Smooth muscle cell (in vitro differentiated cells): ENCODE results near the gene DIS3L2. TPM values are rescaled to one million over a fixed set of nuclear protein-coding genes. Genes with fewer than 3 reads are reported as not detected.

Experiments
- DNase-seq: peaks from one replicate; lab custom pipeline; 2025; ENCODE audit not compliant: unreplicated experiment; lab: John Stamatoyannopoulos, UW
- H2AFZ ChIP-seq: fragments of 200-600 bp; sonication (generic); 2 replicates; pipeline ENCODE4 v1.6.0; 2016; ENCODE audit warnings: antibody characterized with exemption, low read depth, mild to moderate bottlenecking
- H3F3A ChIP-seq: fragments of 200-600 bp; sonication (generic); 2 replicates; pipeline ENCODE4 v1.6.0; 2017; ENCODE audit warnings: antibody characterized with exemption, low read depth
- H3K27ac ChIP-seq: fragments of 200-600 bp; sonication (generic); 2 replicates; pipeline ENCODE4 v1.5.1; 2016; ENCODE audit warnings: low read depth, mild to moderate bottlenecking
- H3K27me3 ChIP-seq: fragments of 200-600 bp; sonication (generic); 2 replicates; pipeline ENCODE4 v1.6.1; 2016; ENCODE audit warnings: low read depth, mild to moderate bottlenecking
- H3K36me3 ChIP-seq: fragments of 200-600 bp; sonication (generic); 2 replicates; pipeline ENCODE4 v1.5.1; 2016; ENCODE audit warnings: low read depth
- H3K4me1 ChIP-seq: fragments of 200-600 bp; sonication (generic); 2 replicates; pipeline ENCODE4 v1.5.1; 2016; ENCODE audit warnings: low read depth
- H3K4me2 ChIP-seq: fragments of 200-600 bp; sonication (generic); 2 replicates; pipeline ENCODE4 v1.6.0; 2016; ENCODE audit warnings: mild to moderate bottlenecking
- H3K4me3 ChIP-seq: fragments of 200-600 bp; sonication (generic); 2 replicates; pipeline ENCODE4 v1.5.1; 2016; ENCODE audit warnings: mild to moderate bottlenecking
- H3K79me2 ChIP-seq: fragments of 200-600 bp; sonication (generic); 2 replicates; pipeline ENCODE4 v1.6.0; 2016; ENCODE audit warnings: low read depth, mild to moderate bottlenecking
- H3K9ac ChIP-seq: fragments of 200-600 bp; sonication (generic); 2 replicates; pipeline ENCODE4 v1.6.0; 2016; ENCODE audit warnings: low read depth
- H3K9me3 ChIP-seq: fragments of 200-600 bp; sonication (generic); replicated peaks from 2 replicates; pipeline ENCODE4 v1.5.1; 2016; ENCODE audit warnings: low read depth
- H4K20me1 ChIP-seq: fragments of 200-600 bp; sonication (generic); 2 replicates; pipeline ENCODE4 v1.6.0; 2016; ENCODE audit warnings: low read depth
- WGBS: methylation state at CpG from one replicate; pipeline ENCODE4 v1.1.7; 2016; ENCODE audit warnings: low lambda C conversion rate; 5-methylcytosine and 5-hydroxymethylcytosine counted together
- polyA plus RNA-seq: library from polyadenylated mRNA; unstranded; fragments of >200 nt; fragmentation: Nextera tagmentation; extraction: Ambion mirVana; gene quantifications from 2 replicates; pipeline ENCODE4 v1.2.1, GENCODE V29; 2016
- total RNA-seq: library from RNA; depleted of rRNA; stranded (reverse); fragments of >200 nt; gene quantifications from 2 replicates; pipeline ENCODE4 v1.2.3, GENCODE V29; 2014
- TF ChIP-seq, protein P1 (sequence below): fragments of 200-600 bp; sonication (generic); IDR thresholded peaks from 2 replicates; pipeline ENCODE4 v1.5.1; 2017; ENCODE audit warnings: borderline replicate concordance, mild to moderate bottlenecking, antibody characterized with exemption; ENCODE audit not compliant: insufficient read depth, poor library complexity, severe bottlenecking

Gene DIS3L2
- total and polyA plus RNA-seq, 2 experiments from 2014 or later: 11.4 to 25.2 TPM

- Histone ChIP-seq H2AFZ (no peak overlapping the region), H4K20me1 (no peaks in the 10 kb centered on the region), H3K36me3 (peaks cover 2% of the 10 kb centered on the region), H3K4me1 (no peaks in the 10 kb centered on the region), H3F3A (no peaks in the 10 kb centered on the region), H3K9me3 (no peaks in the 10 kb centered on the region), H3K79me2 (no peaks in the 10 kb centered on the region), H3K27ac (no peak overlapping the region), H3K4me2 (no peak overlapping the region), H3K9ac (no peak overlapping the region), H3K27me3 (no peaks in the 10 kb centered on the region), H3K4me3 (no peak overlapping the region)
- TF ChIP-seq, protein P1, sequence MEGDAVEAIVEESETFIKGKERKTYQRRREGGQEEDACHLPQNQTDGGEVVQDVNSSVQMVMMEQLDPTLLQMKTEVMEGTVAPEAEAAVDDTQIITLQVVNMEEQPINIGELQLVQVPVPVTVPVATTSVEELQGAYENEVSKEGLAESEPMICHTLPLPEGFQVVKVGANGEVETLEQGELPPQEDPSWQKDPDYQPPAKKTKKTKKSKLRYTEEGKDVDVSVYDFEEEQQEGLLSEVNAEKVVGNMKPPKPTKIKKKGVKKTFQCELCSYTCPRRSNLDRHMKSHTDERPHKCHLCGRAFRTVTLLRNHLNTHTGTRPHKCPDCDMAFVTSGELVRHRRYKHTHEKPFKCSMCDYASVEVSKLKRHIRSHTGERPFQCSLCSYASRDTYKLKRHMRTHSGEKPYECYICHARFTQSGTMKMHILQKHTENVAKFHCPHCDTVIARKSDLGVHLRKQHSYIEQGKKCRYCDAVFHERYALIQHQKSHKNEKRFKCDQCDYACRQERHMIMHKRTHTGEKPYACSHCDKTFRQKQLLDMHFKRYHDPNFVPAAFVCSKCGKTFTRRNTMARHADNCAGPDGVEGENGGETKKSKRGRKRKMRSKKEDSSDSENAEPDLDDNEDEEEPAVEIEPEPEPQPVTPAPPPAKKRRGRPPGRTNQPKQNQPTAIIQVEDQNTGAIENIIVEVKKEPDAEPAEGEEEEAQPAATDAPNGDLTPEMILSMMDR: no peak
- no peak for DNase-seq
- WGBS: 92% methylated on average over 4 of the region's 4 CpGs
Observed at GRCh38 chr2:232134939-232135338, 173.4 kb downstream of the DIS3L2 start.

- Histone ChIP-seq H4K20me1 (no peaks in the 10 kb centered on the region), H3K4me1 (no peaks in the 10 kb centered on the region), H3K36me3 (peaks cover 2% of the 10 kb centered on the region), H3K27ac (no peak overlapping the region), H3F3A (no peaks in the 10 kb centered on the region), H3K4me3 (no peak overlapping the region), H3K9me3 (no peaks in the 10 kb centered on the region), H2AFZ (no peak overlapping the region), H3K27me3 (no peaks in the 10 kb centered on the region), H3K9ac (no peak overlapping the region), H3K4me2 (no peak overlapping the region), H3K79me2 (no peaks in the 10 kb centered on the region)
- 85% methylated on average over 3 of the region's 3 CpGs for whole genome bisulfite sequencing
- TF ChIP-seq, protein P1: no peak
- DNase-seq: no peak
Observed at GRCh38 chr2:232137356-232138147, 176.0 kb downstream of the DIS3L2 start.

- Histone ChIP-seq H3F3A (no peaks in the 10 kb centered on the region), H2AFZ (no peak overlapping the region), H3K4me2 (no peak overlapping the region), H3K36me3 (peaks cover 2% of the 10 kb centered on the region), H3K4me1 (no peaks in the 10 kb centered on the region), H3K79me2 (no peaks in the 10 kb centered on the region), H3K9me3 (no peaks in the 10 kb centered on the region), H3K27me3 (no peaks in the 10 kb centered on the region), H4K20me1 (no peaks in the 10 kb centered on the region), H3K9ac (no peak overlapping the region), H3K27ac (no peak overlapping the region), H3K4me3 (no peak overlapping the region)
- TF ChIP-seq, protein P1: no peak
- 97% methylated on average over 5 of the region's 5 CpGs for WGBS
- DNase-seq: no peak
Observed at GRCh38 chr2:232138441-232138840, 176.9 kb downstream of the DIS3L2 start.

DNA sequence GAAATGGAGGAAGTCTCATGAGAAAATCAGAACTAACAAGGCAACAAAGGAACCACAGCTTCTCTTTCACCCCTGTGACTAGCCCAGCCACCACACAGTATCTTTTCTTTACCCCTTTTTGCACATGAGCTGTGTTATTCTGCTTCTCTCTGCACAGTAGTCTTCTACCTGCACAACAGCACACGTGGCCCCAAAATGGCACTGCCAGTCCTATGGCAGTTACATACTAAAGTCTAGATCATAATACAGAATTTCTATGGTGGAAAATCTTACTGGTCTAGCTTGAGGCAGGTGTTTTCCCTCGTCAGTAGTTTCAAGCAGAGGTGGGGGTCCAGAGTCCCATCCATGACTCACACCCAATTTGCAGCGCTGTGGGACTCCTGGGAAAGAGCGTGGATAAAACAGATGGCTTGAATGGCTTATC lies 177.7 kb downstream of the DIS3L2 start:
- H3K36me3 ChIP-seq: peaks cover 2% of the 10 kb centered on the region
- H3K9me3 ChIP-seq: no peaks in the 10 kb centered on the region
- no peak overlapping the region for H3K4me2 ChIP-seq
- no peak overlapping the region for H3K4me3 ChIP-seq
- H3K27me3 ChIP-seq: no peaks in the 10 kb centered on the region
- no peaks in the 10 kb centered on the region for H3F3A ChIP-seq
- no peak for DNase-seq
- no peaks in the 10 kb centered on the region for H4K20me1 ChIP-seq
- H3K79me2 ChIP-seq: no peaks in the 10 kb centered on the region
- 98% methylated on average over 4 of the region's 4 CpGs for WGBS
- H3K27ac ChIP-seq: no peak overlapping the region
- H3K4me1 ChIP-seq: no peaks in the 10 kb centered on the region
- H2AFZ ChIP-seq: no peak overlapping the region
- no peak overlapping the region for H3K9ac ChIP-seq
- TF ChIP-seq, protein P1: no peak
